ENCODE results near the gene C19orf25.
A peak's percentile ranks its signal among the peaks of the same experiment; 100 is the strongest.

Gene C19orf25

DNA sequence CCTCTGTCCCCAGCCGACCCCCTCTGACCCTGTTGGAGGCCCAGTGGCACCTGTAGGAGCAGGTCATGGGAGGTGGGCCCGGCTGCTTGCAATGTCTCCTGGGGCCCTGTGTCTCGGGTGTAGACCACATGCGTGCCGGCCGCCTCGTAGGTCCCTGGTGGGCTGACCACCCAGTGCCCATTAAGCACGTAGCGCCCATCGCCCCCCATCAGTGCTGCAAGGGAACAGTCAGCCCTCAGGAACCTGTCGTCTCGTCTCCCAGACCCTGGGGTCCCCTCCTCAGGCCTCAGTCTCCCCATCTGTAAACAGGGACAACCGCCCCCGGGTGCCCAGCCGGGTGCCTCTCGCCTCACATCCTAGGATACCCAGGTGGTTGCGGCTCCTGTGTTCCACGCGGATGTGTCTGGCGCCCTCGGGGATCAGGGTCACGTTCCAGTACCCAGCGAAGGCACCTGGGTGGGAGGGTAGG lies 28.2 kb upstream of the C19orf25 start:
- DNase-seq (ENCODE audit: low read depth): no peak
- H3K4me3 ChIP-seq (ENCODE audit: low read depth, low read length): no peak overlapping the region
- TF ChIP-seq, protein P1, sequence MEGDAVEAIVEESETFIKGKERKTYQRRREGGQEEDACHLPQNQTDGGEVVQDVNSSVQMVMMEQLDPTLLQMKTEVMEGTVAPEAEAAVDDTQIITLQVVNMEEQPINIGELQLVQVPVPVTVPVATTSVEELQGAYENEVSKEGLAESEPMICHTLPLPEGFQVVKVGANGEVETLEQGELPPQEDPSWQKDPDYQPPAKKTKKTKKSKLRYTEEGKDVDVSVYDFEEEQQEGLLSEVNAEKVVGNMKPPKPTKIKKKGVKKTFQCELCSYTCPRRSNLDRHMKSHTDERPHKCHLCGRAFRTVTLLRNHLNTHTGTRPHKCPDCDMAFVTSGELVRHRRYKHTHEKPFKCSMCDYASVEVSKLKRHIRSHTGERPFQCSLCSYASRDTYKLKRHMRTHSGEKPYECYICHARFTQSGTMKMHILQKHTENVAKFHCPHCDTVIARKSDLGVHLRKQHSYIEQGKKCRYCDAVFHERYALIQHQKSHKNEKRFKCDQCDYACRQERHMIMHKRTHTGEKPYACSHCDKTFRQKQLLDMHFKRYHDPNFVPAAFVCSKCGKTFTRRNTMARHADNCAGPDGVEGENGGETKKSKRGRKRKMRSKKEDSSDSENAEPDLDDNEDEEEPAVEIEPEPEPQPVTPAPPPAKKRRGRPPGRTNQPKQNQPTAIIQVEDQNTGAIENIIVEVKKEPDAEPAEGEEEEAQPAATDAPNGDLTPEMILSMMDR (IDR thresholded peaks at IDR 0.05; ENCODE audit: insufficient read depth, low read depth, low read length, missing control alignments): no peak

- H3K4me3 ChIP-seq (ENCODE audit: low read depth, low read length): no peak overlapping the region
- TF ChIP-seq, protein P1 (IDR thresholded peaks at IDR 0.05; ENCODE audit: insufficient read depth, low read depth, low read length, missing control alignments): no peak
- no peak for DNase-seq (ENCODE audit: low read depth)
These were observed 27.2 kb upstream of the C19orf25 start for GRCh38 chr19:1505991-1506881.

- DNase-seq (ENCODE audit: low read depth): no peak
- TF ChIP-seq, protein P1 (IDR thresholded peaks at IDR 0.05; ENCODE audit: insufficient read depth, low read depth, low read length, missing control alignments): no peak
- H3K4me3 ChIP-seq (ENCODE audit: low read depth, low read length): no peak overlapping the region
These were observed 26.0 kb upstream of the C19orf25 start for GRCh38 chr19:1505012-1505411.

GRCh38 chr19:1503925-1504773 lies 25.1 kb upstream of the C19orf25 start:
- no peak overlapping the region for H3K4me3 ChIP-seq (ENCODE audit: low read depth, low read length)
- no peak for DNase-seq (ENCODE audit: low read depth)
- TF ChIP-seq, protein P1 (IDR thresholded peaks at IDR 0.05; ENCODE audit: insufficient read depth, low read depth, low read length, missing control alignments): no peak

- peak; percentile 53 for DNase-seq (ENCODE audit: low read depth)
- no peak overlapping the region for H3K4me3 ChIP-seq (ENCODE audit: low read depth, low read length)
These were observed 24.3 kb upstream of the C19orf25 start for GRCh38 chr19:1503089-1503924.

More at GRCh38 chr19:1503089-1503924, 24.3 kb upstream of the C19orf25 start:
- TF ChIP-seq, protein P1 (IDR thresholded peaks at IDR 0.05; ENCODE audit: insufficient read depth, low read depth, low read length, missing control alignments): peak; percentile 74

Measured in GM12865 (cell line).